Endothelial cell of umbilical vein (primary cell): Measurements from ENCODE around the gene LRRC74B. TPM values are rescaled to one million over a fixed set of nuclear protein-coding genes. Genes with fewer than 3 reads are reported as not detected.

ENCODE experiments used
- BruUV-seq: library from RNA; stranded (reverse); fragments of 400-500 nt; replicated peaks from 2 replicates; lab custom pipeline; 2021; lab: Mats Ljungman, UMichigan
- CTCF ChIA-PET: fragments of 300-600, 350-600 bp; sonication (Branson Sonifier 250); formaldehyde crosslinking; loops from one replicate; lab custom pipeline; 2021; ENCODE audit warnings: antibody characterized with exemption, inconsistent platforms; lab: Charles Lee
- POLR2A ChIA-PET: fragments of 300-600, 350-600 bp; sonication (Branson Sonifier 250); formaldehyde crosslinking; loops from one replicate; lab custom pipeline; 2021; ENCODE audit warnings: antibody characterized with exemption, inconsistent platforms; lab: Charles Lee
- DNase-seq: peaks from one replicate; pipeline ENCODE4 v3.0.0-alpha.2; 2011; ENCODE audit warnings: low read depth, low spot score
- FAIRE-seq: peaks from 2 replicates; lab custom pipeline; 2011; peaks lifted over from hg19 to GRCh38; lab: Jason Lieb, UNC
- H2AFZ ChIP-seq: 2 replicates; pipeline ENCODE4 v1.6.0; 2012; ENCODE audit warnings: low read depth, low read length, control low read depth, inconsistent platforms
- H3K27ac ChIP-seq: 2 replicates; pipeline ENCODE4 v1.5.1; 2011; ENCODE audit warnings: low read depth, mild to moderate bottlenecking, control low read depth, low read length, moderate library complexity; ENCODE audit not compliant: insufficient read depth
- H3K27me3 ChIP-seq, 2 experiments: 2 replicates each; pipeline versions ENCODE4 v1.6.0 to v1.6.1; 2011; ENCODE audit warnings: low read length in 2 of 2, mixed read lengths in 1 of 2; ENCODE audit not compliant: control insufficient read depth in 2 of 2, insufficient read depth in 2 of 2
- H3K36me3 ChIP-seq, 2 experiments: 2 replicates in 1 of 2; 3 replicates in 1 of 2; pipeline ENCODE4 v1.5.1; 2011; ENCODE audit warnings: low read length in 2 of 2, mild to moderate bottlenecking in 1 of 2, moderate library complexity in 1 of 2; ENCODE audit not compliant: control insufficient read depth in 2 of 2, insufficient read depth in 2 of 2; ENCODE audit errors: extremely low read depth in 1 of 2
- H3K4me1 ChIP-seq: 3 replicates; pipeline ENCODE4 v1.5.1; 2011; ENCODE audit warnings: mild to moderate bottlenecking, low read length; ENCODE audit not compliant: control insufficient read depth, insufficient read depth; ENCODE audit errors: extremely low read depth
- H3K4me2 ChIP-seq: 2 replicates; pipeline ENCODE4 v1.6.1; 2011; ENCODE audit warnings: low read length, control low read depth, mixed read lengths; ENCODE audit not compliant: insufficient read depth
- H3K4me3 ChIP-seq, 3 experiments: fragments of 200-600 bp in 1 of 3; sonication (generic), shearing (Covaris generic) in 1 of 3; replicated peaks in 1 of 3; 2 replicates each; pipeline ENCODE4 v1.5.1; 2011 to 2016; ENCODE audit warnings: control low read depth in 3 of 3, low read length in 3 of 3, mild to moderate bottlenecking in 2 of 3, inconsistent platforms in 1 of 3, low read depth in 1 of 3, moderate library complexity in 1 of 3; ENCODE audit not compliant: insufficient read depth in 1 of 3
- H3K79me2 ChIP-seq: 2 replicates; pipeline ENCODE4 v1.6.0; 2012; ENCODE audit warnings: low read length, inconsistent platforms; ENCODE audit not compliant: control insufficient read depth, insufficient read depth
- H3K9ac ChIP-seq: replicated peaks from 2 replicates; pipeline ENCODE3; 2011; ENCODE audit warnings: low read length, control low read depth; ENCODE audit not compliant: insufficient read depth; ENCODE audit errors: extremely low read depth
- H3K9me1 ChIP-seq: replicated peaks from 3 replicates; pipeline ENCODE4 v1.6.0; 2011; ENCODE audit warnings: mild to moderate bottlenecking, low read length; ENCODE audit not compliant: control insufficient read depth, insufficient read depth; ENCODE audit errors: extremely low read depth
- H3K9me3 ChIP-seq: replicated peaks from 2 replicates; pipeline ENCODE4 v1.5.1; 2012; ENCODE audit warnings: low read length, inconsistent platforms; ENCODE audit not compliant: control insufficient read depth, insufficient read depth
- H4K20me1 ChIP-seq: replicated peaks from 2 replicates; pipeline ENCODE3; 2011; ENCODE audit warnings: mild to moderate bottlenecking, low read length; ENCODE audit not compliant: control insufficient read depth, insufficient read depth; ENCODE audit errors: extremely low read depth
- EZH2 ChIP-seq: IDR thresholded peaks from 2 replicates; pipeline ENCODE4 v1.6.1; 2012; ENCODE audit warnings: borderline replicate concordance, low read depth, mild to moderate bottlenecking, moderate library complexity, low read length, inconsistent platforms; ENCODE audit not compliant: severe bottlenecking
- FOS ChIP-seq: IDR thresholded peaks from 2 replicates; pipeline ENCODE4 v1.6.1; 2011; ENCODE audit warnings: mild to moderate bottlenecking, low read length, moderate library complexity, borderline replicate concordance; ENCODE audit not compliant: insufficient read depth
- GATA2 ChIP-seq: IDR thresholded peaks from 2 replicates; pipeline ENCODE4 v1.7.0; 2011; ENCODE audit warnings: low read depth, mild to moderate bottlenecking, moderate library complexity, mixed read lengths, low read length; ENCODE audit not compliant: insufficient read length, insufficient read depth
- JUN ChIP-seq: IDR thresholded peaks from 2 replicates; pipeline ENCODE4 v1.6.1; 2011; ENCODE audit warnings: borderline replicate concordance, low read depth; ENCODE audit not compliant: insufficient read length, insufficient read depth
- MYC ChIP-seq: IDR thresholded peaks from one replicate; pipeline ENCODE4 v1.6.1; 2011; ENCODE audit warnings: mild to moderate bottlenecking, low read depth, low read length
- POLR2A ChIP-seq: IDR thresholded peaks from 2 replicates; pipeline ENCODE4 v1.6.1; 2012; ENCODE audit warnings: low read depth, mild to moderate bottlenecking, control low read depth, low read length
- POLR2AphosphoS5 ChIP-seq: IDR thresholded peaks from 2 replicates; pipeline ENCODE4 v1.6.1; 2012; ENCODE audit warnings: low read depth, mild to moderate bottlenecking, control low read depth, low read length, moderate library complexity; ENCODE audit not compliant: insufficient read depth
- dilution Hi-C: fragments of 300-500 bp; cut with MboI; formaldehyde crosslinking; loops from one replicate; pipeline ENCODE4 v1.15.0; 2019; ENCODE audit warnings: low sequenced_read_pairs; ENCODE audit not compliant: extremely low pct_ligation_motif_present
- intact Hi-C: fragments of 100-400 bp; cut with micrococcal nuclease; formaldehyde crosslinking; loops from one replicate; pipeline ENCODE4 v1.10.0; 2022
- polyA plus RNA-seq, 4 experiments: library from polyadenylated mRNA; depleted of rRNA in 3 of 4; stranded (reverse) in 3 of 4; unstranded in 1 of 4; fragments of >200 nt; gene quantifications; 2 replicates each; pipeline versions ENCODE4 v1.2.1 to v1.2.3, GENCODE V29; 2011 to 2012; ENCODE audit warnings: missing spikeins in 1 of 4
- total RNA-seq: library from RNA; stranded (reverse); gene quantifications from 2 replicates; pipeline ENCODE4 v1.2.3, GENCODE V29; 2021
- TF ChIP-seq, protein P1 (sequence below): IDR thresholded peaks from 2 replicates; pipeline ENCODE4 v1.6.1; 2011; ENCODE audit not compliant: insufficient read depth, insufficient read length
- TF ChIP-seq, protein P2 (sequence below), 2 donors: IDR thresholded peaks; 1 replicate in 1 of 2; 2 replicates in 1 of 2; pipeline ENCODE4 v1.5.1; 2011; ENCODE audit warnings: low read length in 2 of 2, mild to moderate bottlenecking in 2 of 2, moderate library complexity in 2 of 2, control low read depth in 1 of 2, inconsistent platforms in 1 of 2, low read depth in 1 of 2; ENCODE audit not compliant: insufficient read depth in 1 of 2; ENCODE audit errors: extremely low read depth in 1 of 2

The LRRC74B gene
- total and polyA plus RNA-seq, 2 donors (not counting 3 experiments of a cell fraction or from before 2014, with no cell fraction given): not detected

DNA sequence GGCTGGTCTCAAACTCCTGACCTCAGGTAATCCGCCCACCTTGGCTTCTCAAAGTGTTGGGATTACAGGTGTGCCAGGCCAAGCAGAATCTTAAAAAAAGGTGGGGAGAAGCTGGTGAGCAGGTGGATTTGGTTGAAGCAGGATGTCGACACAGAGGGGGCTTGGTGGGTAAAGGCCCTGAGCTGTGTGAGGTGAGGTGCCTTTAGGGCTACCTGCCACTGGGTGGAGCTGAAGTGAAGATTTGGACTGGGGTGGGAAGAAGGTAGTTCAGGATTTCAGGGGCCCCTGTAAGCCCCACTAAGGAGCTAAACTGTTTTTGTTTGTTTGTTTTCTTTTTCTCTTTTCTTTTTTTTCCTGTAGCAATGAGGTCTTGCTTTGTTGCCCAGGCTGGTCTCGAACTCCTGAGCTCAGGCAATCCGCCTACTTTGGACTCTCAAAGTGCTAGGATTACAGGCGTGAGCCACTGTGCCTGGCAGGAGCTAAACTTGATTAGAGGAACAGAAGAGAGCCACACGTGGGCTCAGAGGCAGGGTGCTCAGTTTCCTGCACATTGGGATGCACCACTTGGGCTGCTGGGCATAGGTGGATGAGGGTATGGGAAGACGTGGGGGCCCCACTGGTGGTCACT lies 24.8 kb upstream of the LRRC74B start:
- Histone ChIP-seq H3K4me1 (no peaks in the 10 kb centered on the region), H3K27me3 (no peaks in the 10 kb centered on the region), H2AFZ (no peak overlapping the region), H3K9me3 (no peaks in the 10 kb centered on the region), H4K20me1 (no peaks in the 10 kb centered on the region), H3K9ac (no peak overlapping the region), H3K4me3 (no peak overlapping the region), H3K79me2 (no peaks in the 10 kb centered on the region), H3K27ac (no peak overlapping the region), H3K9me1 (no peaks in the 10 kb centered on the region), H3K4me2 (no peak overlapping the region), H3K36me3 (no peaks in the 10 kb centered on the region)
- dilution Hi-C loops (no loop called here), intact Hi-C loops (no loop called here)
- ChIA-PET CTCF (interaction anchor here (0.9 to 1.7 kb wide), 4 partner anchors 17 to 135 kb away, joined by 3 to 5 read pairs (median 4); partner anchors contain the start of gene LZTR1), POLR2A (no interaction called here)
- FAIRE-seq (no peak), DNase-seq (no peak)
- TF ChIP-seq GATA2: no peak
- no peak for TF ChIP-seq JUN
- TF ChIP-seq, protein P1, sequence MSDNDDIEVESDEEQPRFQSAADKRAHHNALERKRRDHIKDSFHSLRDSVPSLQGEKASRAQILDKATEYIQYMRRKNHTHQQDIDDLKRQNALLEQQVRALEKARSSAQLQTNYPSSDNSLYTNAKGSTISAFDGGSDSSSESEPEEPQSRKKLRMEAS: no peak
- TF ChIP-seq EZH2: no peak
- no peak for TF ChIP-seq POLR2AphosphoS5
- TF ChIP-seq POLR2A: no peak
- no peak for TF ChIP-seq FOS
- TF ChIP-seq, protein P2, sequence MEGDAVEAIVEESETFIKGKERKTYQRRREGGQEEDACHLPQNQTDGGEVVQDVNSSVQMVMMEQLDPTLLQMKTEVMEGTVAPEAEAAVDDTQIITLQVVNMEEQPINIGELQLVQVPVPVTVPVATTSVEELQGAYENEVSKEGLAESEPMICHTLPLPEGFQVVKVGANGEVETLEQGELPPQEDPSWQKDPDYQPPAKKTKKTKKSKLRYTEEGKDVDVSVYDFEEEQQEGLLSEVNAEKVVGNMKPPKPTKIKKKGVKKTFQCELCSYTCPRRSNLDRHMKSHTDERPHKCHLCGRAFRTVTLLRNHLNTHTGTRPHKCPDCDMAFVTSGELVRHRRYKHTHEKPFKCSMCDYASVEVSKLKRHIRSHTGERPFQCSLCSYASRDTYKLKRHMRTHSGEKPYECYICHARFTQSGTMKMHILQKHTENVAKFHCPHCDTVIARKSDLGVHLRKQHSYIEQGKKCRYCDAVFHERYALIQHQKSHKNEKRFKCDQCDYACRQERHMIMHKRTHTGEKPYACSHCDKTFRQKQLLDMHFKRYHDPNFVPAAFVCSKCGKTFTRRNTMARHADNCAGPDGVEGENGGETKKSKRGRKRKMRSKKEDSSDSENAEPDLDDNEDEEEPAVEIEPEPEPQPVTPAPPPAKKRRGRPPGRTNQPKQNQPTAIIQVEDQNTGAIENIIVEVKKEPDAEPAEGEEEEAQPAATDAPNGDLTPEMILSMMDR (IDR thresholded peaks at IDR 0.05; ENCODE audit: extremely low read depth in 1 of 2, insufficient read depth in 1 of 2, low read depth in 1 of 2, low read length in 2 of 2): peak; percentile 6 to 33
- no peak for TF ChIP-seq MYC
- BruUV-seq: no TSS peak
